Activated CD8-positive, alpha-beta T cell treated with anti-CD3 and anti-CD28 coated beads for 36 hours (primary cell): Measurements from ENCODE around the gene ADGRG2. TPM values are rescaled to one million over a fixed set of nuclear protein-coding genes. Genes with fewer than 3 reads are reported as not detected.

Experiments used
- ATAC-seq: fragments of 200-7000 bp; cut with Tn5 transposase; one replicate; pipeline ENCODE4 v1.10.0; 2021; ENCODE audit warnings: mild to moderate bottlenecking, moderate library complexity
- CTCF ChIA-PET: fragments of 350-600 bp; sonication (Branson Sonifier 250); formaldehyde crosslinking; loops from one replicate; lab custom pipeline; 2021; ENCODE audit warnings: antibody characterized with exemption; lab: Charles Lee
- POLR2A ChIA-PET: fragments of 350-600 bp; sonication (Branson Sonifier 250); formaldehyde crosslinking; loops from one replicate; lab custom pipeline; 2021; ENCODE audit warnings: antibody characterized with exemption; lab: Charles Lee
- DNase-seq: peaks from one replicate; pipeline ENCODE4 v3.0.0-alpha.2; 2020
- H3K27ac Mint-ChIP-seq: one replicate; pipeline ENCODE4 v1.8.0; 2021; ENCODE audit warnings: mild to moderate bottlenecking, mixed read lengths
- H3K27me3 Mint-ChIP-seq: one replicate; pipeline ENCODE4 v1.8.0; 2021; ENCODE audit warnings: mixed read lengths
- H3K36me3 Mint-ChIP-seq: one replicate; pipeline ENCODE4 v1.8.0; 2021; ENCODE audit warnings: low read depth, mixed read lengths
- H3K4me1 Mint-ChIP-seq: one replicate; pipeline ENCODE4 v1.8.0; 2021; ENCODE audit warnings: low read depth, mixed read lengths
- H3K4me3 Mint-ChIP-seq: one replicate; pipeline ENCODE4 v1.8.0; 2021; ENCODE audit warnings: mild to moderate bottlenecking, moderate library complexity, mixed read lengths
- H3K9me3 Mint-ChIP-seq: one replicate; pipeline ENCODE4 v1.8.0; 2021; ENCODE audit warnings: mixed read lengths
- intact Hi-C: fragments of 100-400 bp; cut with micrococcal nuclease; formaldehyde crosslinking; loops from one replicate; pipeline ENCODE4 v1.10.0; 2022
- total RNA-seq, 2 experiments: library from RNA; stranded (reverse); gene quantifications; one replicate each; pipeline ENCODE4 v1.2.3, GENCODE V29; 2021
- TF ChIP-seq, protein P1 (sequence below): fragments of 200-600 bp; IDR thresholded peaks from one replicate; pipeline ENCODE4 v1.8.0; 2022; ENCODE audit warnings: antibody characterized with exemption, mild to moderate bottlenecking

ADGRG2 gene
- total RNA-seq, 2 experiments from 2014 or later = not detected

DNA sequence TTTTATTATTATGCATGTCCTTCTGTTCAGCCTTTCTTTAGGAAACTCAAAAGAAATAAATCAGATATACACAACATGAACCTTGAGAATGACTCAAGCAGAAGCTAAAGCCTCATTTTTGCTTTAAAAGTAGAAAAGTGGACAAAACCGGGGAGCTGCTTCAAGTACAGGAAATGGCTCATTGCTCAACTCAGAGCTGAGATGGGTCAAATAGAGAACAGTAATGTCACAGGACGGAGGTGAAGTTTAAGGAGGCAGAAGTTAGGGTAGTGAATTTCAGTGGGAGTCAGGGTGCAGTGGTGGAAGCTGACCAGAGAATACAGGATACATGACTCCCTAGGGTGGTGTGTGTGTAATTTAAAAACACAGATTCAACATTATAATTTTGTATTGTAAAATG lies 160.6 kb downstream of the ADGRG2 start:
- no peak overlapping the region for H3K4me3 Mint-ChIP-seq
- CTCF ChIA-PET = interaction anchor here (0.8 kb wide), 1 partner anchor 10 kb away, joined by 3 read pairs; no protein-coding TSS in a partner anchor
- no peaks in the 10 kb centered on the region for H3K36me3 Mint-ChIP-seq
- H3K4me1 Mint-ChIP-seq = peaks cover 24% of the 10 kb centered on the region
- intact Hi-C loops = no loop called here
- POLR2A ChIA-PET = no interaction called here
- no peaks in the 10 kb centered on the region for H3K9me3 Mint-ChIP-seq
- no peak for DNase-seq
- TF ChIP-seq, protein P1, sequence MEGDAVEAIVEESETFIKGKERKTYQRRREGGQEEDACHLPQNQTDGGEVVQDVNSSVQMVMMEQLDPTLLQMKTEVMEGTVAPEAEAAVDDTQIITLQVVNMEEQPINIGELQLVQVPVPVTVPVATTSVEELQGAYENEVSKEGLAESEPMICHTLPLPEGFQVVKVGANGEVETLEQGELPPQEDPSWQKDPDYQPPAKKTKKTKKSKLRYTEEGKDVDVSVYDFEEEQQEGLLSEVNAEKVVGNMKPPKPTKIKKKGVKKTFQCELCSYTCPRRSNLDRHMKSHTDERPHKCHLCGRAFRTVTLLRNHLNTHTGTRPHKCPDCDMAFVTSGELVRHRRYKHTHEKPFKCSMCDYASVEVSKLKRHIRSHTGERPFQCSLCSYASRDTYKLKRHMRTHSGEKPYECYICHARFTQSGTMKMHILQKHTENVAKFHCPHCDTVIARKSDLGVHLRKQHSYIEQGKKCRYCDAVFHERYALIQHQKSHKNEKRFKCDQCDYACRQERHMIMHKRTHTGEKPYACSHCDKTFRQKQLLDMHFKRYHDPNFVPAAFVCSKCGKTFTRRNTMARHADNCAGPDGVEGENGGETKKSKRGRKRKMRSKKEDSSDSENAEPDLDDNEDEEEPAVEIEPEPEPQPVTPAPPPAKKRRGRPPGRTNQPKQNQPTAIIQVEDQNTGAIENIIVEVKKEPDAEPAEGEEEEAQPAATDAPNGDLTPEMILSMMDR = no peak
- ATAC-seq = no peak
- no peaks in the 10 kb centered on the region for H3K27me3 Mint-ChIP-seq
- no peak overlapping the region for H3K27ac Mint-ChIP-seq

DNA sequence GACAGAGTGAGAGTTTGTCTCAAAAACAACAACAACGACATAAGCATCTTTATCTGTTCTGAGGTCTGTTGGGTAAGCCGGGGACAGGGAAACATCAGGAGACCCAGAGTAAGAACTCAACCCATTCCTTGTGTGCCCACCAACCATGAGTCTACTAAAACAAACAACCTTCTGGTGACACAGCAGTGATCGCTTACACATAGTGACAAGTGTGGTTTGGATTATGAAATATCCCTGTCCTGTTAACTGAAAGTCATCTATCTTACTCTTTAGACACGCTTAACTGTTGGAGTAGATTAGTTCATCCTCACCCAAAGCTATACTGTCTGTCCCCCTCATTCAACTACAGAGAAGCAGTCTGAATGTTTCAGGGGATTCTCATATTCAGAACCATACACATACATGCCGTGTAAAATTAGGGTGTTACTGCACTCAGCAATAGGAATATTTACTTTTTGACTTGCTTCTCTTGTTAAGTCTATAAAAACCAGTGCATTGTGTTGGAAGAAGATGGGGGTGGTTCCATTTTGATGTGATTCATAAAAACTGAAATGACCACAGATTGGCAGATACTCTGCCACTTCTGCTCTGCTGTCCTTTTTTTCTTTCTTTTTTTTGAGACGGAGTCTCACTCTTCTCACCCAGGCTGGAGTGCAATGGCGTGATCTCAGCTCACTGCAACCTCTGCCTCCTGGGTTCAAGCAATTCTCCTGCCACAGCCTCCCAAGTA lies 165.8 kb downstream of the ADGRG2 start:
- H3K4me3 Mint-ChIP-seq = no peak overlapping the region
- no peaks in the 10 kb centered on the region for H3K27me3 Mint-ChIP-seq
- H3K9me3 Mint-ChIP-seq = no peaks in the 10 kb centered on the region
- CTCF ChIA-PET = no interaction called here
- no peak for DNase-seq
- no peak overlapping the region for H3K27ac Mint-ChIP-seq
- H3K4me1 Mint-ChIP-seq = peaks cover 20% of the 10 kb centered on the region
- POLR2A ChIA-PET = no interaction called here
- H3K36me3 Mint-ChIP-seq = peaks cover 5% of the 10 kb centered on the region
- TF ChIP-seq, protein P1 = no peak
- intact Hi-C loops = no loop called here
- ATAC-seq = no peak

DNA sequence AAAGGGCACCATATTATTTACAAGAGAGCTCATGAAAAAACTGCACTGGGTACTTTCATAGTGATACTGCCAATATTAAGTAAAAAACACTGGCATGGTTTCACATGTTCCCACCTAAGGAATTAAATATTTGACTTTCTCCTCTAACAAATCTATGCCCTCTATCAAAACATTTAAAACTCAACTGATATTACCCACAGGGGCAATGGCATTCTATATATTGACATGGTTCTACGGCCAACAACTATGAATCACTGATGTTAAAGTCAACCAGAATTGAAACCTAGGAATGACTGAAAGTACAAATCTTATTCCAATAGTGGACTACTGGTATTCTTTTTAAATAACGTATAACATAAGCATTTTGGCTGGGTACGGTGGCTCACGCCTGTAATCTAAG lies 166.6 kb downstream of the ADGRG2 start:
- CTCF ChIA-PET = no interaction called here
- ATAC-seq (no peak), DNase-seq (no peak)
- TF ChIP-seq, protein P1 = no peak
- Mint-ChIP-seq H3K4me1 (peaks cover 20% of the 10 kb centered on the region), H3K9me3 (no peaks in the 10 kb centered on the region), H3K27ac (no peak overlapping the region), H3K27me3 (no peaks in the 10 kb centered on the region), H3K36me3 (peaks cover 7% of the 10 kb centered on the region), H3K4me3 (no peak overlapping the region)
- intact Hi-C loops = no loop called here
- POLR2A ChIA-PET = interaction anchor here (0.7 kb wide), 1 partner anchor 29 kb away, joined by 3 read pairs; no protein-coding TSS in a partner anchor

DNA sequence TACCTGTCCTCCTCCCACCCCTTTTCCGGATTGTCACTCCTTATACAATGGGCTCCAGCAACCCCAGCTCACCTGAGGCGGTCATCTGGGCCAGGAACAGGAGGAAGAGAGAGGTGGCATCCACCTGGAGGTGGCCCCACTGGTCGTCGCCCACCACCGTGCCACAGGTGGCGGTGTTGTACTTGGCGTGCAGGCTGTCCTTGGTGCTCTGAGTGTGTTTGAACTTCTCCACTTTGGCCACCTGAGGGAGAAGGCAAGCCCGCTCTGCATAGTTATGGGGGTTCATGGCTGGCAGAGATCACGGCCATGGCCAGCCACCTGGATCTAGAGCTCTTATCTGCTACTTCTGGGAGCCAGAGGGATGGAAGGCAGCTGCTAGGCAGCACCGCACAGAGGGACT lies 171.2 kb downstream of the ADGRG2 start:
- intact Hi-C loops = no loop called here
- ChIA-PET CTCF (no interaction called here), POLR2A (no interaction called here)
- TF ChIP-seq, protein P1 = no peak
- no peak for ATAC-seq
- no peaks in the 10 kb centered on the region for H3K9me3 Mint-ChIP-seq
- H3K27me3 Mint-ChIP-seq = no peaks in the 10 kb centered on the region
- peaks cover 12% of the 10 kb centered on the region for H3K36me3 Mint-ChIP-seq
- H3K4me3 Mint-ChIP-seq = no peak overlapping the region
- H3K4me1 Mint-ChIP-seq = peaks cover 10% of the 10 kb centered on the region
- H3K27ac Mint-ChIP-seq = no peak overlapping the region
- DNase-seq = peak; percentile 2

DNA sequence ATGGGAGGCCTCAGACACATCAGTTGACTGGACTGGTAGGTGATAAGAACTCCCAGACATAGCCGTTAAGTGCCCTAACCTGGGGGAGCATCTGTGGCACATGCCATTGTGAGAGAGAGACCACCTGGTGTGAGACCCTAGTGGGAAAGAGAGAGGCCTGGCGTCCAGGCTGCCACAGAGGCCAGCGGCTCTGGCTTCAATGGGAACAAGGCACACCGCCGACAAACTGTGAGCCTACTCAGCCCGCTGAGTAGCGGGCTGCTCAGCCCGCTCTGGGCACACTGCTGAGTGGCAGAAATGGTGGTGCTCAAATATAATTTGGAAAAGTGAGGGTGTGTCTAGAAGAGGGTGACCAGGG lies 172.3 kb downstream of the ADGRG2 start:
- POLR2A ChIA-PET = no interaction called here
- Mint-ChIP-seq H3K27ac (no peak overlapping the region), H3K9me3 (no peaks in the 10 kb centered on the region), H3K4me3 (no peak overlapping the region), H3K27me3 (no peaks in the 10 kb centered on the region), H3K4me1 (peaks cover 7% of the 10 kb centered on the region), H3K36me3 (peaks cover 12% of the 10 kb centered on the region)
- intact Hi-C loops = no loop called here
- CTCF ChIA-PET = no interaction called here
- ATAC-seq (no peak), DNase-seq (no peak)
- TF ChIP-seq, protein P1 = no peak
